HG02970 (cell line): ENCODE results near the gene CCDC15.

Experiments used
- ATAC-seq: cut with Tn5 transposase; IDR thresholded peaks from one replicate; pipeline ENCODE4 v1.9.1; 2021; ENCODE audit warnings: mild to moderate bottlenecking, moderate library complexity, moderate number of reproducible peaks; ENCODE audit not compliant: unreplicated experiment, low FRiP score

The CCDC15 gene

DNA sequence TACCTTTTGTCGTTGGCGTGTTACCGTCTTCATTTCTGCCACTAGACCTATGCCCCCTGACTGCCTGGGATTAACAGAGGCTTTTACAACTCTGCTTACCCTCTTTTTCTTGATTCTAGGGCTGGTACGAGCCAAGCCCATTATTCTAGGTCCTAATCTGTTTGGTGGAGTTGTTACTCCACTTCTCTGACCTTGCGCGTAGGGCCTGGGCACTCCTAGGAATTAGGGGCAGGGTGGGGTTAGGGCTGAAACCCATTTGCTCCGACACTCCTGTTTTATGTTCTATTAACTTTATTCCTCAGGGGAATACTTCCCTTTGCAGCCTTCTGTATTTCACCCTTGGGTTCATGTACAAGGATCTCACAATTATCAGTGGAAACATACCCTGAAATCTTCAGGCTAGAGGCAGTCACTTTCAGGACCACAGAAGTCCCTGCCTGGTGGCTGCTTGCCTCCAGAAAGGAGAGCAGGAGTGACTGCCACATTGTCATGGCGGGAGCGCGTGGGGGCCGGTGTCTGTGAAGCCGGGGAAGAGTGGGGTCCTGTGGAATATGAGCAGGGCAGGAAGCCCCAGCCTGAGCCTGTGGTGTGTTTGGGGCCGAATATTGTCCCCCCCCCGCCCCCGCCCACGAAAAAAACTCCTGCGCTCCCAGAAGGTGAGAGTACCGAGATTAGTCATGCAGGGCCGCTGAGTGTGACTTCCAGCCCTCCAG lies 108.4 kb downstream of the CCDC15 start:
- ATAC-seq, result no peak

DNA sequence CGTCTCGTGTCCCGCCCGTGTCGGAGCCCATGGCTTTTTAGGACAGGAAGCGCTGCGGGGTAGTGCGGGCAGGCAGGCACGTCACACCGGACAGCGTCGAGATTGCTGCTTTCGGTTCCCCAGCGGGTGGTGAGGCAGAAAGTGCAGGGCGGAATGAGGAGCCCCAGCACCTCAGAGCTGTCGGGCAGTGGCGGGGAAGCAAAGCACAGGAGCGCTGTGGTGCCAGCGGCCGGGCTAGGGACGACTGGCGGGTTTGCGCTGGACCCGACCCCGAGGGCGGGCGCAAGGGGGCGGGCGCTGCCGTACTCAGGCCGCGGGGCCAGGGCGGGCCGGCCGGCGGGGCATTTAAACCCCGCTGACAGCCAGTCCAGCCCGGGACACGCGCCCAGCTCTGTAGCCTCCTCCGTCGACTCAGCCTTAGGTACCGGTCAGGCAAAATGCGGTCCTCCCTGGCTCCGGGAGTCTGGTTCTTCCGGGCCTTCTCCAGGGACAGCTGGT lies 109.0 kb downstream of the CCDC15 start, which contains the start of gene SLC37A2:
Gene SLC37A2, plus strand, starts transcription at position 375 of the 498 bp plus-strand sequence. Its CDS starts 63 bp downstream, at position 438.
- peak; percentile 89 for ATAC-seq

DNA sequence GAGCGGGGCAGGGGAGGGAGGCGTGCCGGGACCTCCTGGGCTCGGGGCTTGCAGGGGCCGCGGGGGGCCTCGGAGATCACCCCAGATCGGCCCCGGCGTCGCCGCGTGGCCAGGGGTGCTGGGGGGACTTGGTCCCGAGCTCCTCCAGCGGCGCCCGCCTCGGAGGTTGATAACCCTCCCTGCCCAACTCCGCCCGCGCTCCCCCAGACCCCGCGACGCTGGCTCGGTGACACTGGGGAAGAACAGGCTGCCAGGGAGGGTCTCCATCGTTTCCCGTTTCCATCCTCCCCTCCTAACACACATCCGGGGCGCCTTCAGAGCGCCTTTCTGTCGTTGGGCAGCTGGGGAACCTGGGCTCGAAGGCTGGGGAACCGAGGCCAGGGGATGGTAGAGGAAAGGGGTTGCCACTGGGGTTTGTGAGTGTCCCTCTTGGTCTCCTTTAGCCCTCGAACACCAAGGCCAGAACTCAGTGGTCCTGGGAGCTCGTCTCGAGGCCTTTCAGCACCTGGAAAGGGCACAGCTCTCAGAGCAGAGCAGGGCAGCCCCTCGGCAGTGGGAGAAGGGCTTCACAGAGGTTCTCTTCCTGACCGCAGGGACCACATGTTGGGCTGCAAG lies 109.5 kb downstream of the CCDC15 start:
- no peak for ATAC-seq

DNA sequence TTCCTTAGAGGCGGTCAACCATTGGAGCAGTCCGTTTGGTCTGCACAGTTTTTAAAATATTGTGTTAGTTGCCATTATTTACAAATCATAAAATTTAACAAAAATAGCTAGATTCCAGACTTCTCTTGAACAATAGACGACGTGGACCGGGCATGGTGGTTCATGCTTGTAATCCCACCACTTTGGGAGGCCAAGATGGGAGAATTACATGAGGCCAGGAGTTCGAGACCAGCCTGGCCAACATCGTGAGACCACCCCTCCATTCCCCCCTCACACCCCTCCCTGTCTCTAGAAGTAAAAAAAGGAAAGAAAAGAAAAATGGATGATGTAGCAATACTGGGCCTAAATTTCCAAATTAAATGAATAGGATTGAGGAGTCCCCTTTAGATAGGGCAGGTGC lies 110.1 kb downstream of the CCDC15 start:
- no peak for ATAC-seq

DNA sequence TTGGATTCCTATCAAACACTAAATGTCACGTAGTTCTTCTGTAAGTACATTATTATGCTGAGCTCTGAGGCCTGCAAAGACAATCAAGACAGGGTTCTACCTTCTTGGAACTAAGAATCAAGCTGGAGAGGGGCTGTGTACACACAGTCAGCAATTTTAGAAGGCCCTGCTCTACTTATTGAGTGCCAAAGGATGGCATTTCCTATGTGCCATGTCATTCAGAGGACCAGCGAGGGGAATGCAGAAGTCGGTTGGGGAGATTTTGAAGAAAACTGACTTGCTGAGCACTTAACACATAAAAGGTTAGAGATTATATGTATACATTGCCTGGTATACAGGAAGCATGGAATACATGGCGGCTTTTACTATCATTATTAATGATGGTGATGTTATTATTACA lies 114.4 kb downstream of the CCDC15 start:
- no peak for ATAC-seq

DNA sequence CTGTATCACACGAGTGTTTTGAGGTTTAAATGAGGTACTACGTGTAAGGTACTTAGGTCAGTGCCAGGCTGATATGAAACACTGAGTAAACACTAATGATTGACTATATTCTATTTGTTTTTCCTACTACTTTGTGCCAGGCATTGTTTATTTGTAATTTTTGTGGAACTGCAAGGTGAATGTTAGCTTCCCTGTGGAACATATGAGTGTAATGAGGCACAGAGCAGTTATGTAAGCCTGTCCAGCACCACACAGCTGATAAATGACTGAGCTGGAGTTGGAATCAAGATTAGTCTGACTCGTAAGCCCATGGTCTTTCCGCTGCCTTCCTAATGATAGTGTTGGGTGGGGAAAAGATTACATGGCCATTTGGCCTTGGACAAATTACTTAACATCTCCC lies 115.0 kb downstream of the CCDC15 start:
- ATAC-seq, result no peak

DNA sequence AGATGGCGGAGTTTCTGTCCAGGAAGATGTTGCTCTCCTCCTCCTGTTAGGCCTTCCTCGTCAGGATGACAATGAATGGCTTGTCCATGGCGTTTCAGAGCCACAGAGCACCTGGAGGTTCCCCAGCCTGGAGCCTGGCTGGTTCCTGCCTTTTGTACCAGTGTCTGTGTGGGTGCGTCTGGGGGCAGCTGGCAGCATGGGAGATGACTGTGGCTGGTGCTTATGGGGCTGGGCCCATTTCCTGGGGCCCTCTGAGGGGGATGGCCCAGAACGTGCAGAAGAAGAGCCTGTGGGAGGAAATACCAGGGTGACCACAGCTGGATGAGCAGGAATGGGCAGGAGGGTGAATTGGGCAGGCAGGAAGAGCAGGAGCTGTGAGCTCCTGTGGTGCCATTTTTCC lies 115.8 kb downstream of the CCDC15 start:
- ATAC-seq, result no peak

DNA sequence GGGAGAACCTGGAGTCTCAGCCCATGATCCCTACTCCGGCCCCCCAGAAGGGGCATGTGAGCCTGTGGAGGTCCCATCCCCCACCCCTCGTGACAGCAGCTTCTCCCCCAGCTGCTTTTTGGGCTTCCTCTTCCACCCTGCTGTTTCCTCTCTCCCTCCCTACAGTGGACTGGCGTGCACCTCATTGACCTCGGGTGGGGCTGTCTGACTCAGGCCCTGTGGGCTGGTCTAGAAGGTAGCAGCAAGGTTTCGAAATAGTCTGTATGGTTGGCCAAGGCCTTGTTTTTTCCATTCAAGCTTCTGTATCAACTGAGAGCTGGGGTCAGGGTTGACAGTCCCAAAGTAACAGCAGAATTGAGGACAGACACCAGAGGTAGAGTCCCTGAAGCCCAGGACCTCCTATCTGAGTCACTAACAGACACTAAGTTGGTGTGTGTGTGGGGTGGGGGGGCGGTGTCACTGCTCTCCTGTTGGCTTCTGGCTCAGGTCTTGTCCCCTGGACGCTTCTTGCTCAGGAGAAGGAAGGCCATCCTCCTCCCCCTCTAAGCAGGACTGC lies 116.8 kb downstream of the CCDC15 start:
- peak; percentile 58 for ATAC-seq

DNA sequence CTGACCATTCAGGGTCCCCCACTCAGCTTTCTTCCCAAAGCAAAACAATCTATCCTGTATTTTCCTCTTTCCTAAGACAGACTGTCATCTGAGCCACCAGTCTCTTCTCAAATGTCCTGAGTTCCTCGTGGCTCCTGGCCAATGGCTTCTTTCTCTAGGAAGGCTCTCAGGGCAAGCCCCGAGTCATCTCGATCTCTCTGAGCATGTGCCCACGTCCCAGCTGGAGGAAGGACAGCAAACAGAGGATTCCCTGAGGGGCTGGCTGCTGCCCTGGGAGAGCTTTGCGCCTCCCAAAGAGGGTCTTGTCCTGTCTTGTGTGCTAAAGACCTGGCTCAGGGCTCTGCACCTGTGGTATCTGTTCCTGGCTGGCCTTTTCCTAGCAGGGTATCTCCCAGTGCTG lies 117.4 kb downstream of the CCDC15 start:
- no peak for ATAC-seq

DNA sequence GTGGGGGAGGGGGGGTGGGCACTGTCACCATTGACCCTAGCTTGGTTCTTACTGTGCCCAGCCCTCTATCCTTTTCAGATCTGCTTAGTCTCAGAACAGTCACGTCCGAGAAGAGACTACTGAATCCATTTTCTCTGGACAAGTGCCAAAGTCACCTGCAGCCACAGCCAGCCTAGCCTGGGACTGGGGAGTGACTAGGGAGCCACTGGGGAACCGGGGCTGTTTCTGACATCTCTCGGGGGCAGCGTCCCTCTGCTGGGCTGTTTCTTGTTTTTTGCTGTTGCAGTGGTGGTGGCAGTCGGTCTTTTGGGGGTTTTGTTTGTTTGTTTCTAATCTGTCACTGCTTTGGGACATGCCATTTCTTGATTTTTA lies 117.8 kb downstream of the CCDC15 start:
- no peak for ATAC-seq

DNA sequence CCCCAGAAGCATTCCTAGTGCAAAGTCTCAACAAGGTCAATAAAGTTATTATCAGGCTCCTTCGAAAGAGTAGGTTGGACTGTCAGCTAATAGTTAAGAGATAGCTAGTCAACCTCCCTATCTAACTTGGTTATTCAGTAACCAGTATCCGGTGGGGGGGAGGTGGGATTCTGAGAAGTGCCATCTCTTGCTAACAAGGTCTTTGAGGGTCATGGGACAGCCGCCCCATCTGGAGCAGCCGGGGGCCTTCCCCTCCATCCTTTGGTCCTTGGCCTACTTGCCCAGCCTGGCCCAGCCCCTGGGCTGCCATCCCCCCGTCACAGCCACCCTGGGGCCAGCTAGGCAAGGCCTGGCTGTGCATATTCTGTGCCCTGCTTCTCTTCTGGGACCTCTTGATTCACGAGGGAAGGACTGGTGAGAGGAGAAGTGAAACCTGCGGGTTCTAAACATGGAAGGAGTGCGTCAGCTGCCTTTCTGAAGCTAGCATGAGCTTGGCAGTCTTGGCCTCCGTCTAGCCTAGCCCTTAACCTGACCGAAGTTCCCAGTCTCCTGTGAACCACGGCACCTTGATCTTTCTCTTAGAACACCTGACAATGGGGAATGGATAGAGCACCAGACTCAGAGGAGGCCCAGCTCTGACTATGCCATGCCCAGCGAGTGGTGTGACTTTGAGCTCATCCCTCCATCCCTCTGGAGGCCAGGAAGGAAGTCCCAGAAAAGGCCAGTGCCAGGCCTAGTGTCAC lies 118.4 kb downstream of the CCDC15 start:
- peak; percentile 68 for ATAC-seq

DNA sequence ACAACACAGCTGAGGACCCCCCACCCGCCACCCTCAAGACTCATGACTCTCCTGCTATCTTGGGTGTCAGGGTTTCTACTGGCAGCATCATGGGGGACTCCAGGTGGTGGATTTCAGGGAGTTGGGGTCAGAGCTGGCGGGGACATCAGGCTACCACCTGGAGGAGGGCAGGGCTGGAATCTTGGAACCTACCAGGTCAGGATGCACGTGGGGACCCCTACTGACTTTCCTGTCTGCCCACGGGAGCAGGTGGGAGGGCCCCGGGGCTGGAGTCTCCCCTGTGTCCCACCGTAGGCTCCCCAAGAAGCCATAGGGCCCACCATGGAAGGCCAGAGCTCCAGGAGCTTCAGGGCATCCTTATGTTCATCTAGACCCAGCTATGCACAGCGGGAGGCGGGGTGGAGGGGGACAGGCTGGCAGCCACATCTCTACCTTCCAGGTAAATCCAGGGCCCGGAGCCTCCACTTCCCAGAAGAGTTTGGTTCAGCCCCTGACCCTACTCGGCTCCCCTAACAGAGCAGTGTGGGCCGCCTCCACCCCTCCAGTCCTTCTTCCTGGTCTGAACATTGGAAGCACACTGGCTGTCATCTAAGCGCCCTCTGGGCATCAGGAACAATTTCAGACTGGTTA lies 119.1 kb downstream of the CCDC15 start:
- no peak for ATAC-seq

DNA sequence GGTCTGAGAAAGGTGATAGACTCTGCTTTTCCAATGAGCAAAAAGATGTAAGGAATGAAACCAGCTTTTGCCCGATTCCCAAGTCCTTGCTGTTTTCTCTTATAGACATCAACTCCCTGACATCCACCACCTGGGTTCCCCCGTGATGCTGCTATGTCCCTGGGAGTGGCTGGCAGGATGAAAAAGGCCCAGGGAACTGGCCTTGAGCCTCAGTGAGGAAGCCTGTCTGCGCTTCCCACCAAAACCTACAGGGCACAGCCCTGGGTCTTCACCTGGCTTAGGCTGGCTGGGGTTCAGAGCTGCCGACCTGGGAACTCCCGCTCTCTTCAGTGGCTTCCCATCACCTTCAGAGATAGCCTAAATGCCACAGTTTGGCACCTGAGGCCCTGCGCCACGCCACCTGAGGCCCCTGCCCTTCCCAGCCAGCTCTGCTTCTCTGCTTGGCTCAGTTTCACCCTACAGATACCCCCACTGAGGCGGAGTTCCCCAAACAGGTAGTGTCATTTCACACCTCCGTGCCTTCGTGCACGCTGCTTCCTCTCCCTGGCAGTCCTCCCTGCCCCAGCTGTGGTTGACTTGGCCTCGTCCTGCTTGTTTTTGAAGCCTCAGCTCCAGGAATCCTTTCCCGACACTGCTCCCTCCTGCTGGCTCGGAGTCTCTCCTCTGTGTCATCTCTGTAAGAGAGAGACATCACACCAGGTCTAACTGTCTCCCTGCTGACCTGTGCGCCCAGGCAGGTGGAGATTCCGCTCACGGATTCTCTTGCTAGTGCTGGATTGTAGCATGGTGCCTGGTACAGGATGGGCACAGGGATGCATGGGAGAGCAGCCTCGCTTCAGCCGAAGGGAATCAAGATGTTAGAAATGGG lies 119.8 kb downstream of the CCDC15 start:
- no peak for ATAC-seq

DNA sequence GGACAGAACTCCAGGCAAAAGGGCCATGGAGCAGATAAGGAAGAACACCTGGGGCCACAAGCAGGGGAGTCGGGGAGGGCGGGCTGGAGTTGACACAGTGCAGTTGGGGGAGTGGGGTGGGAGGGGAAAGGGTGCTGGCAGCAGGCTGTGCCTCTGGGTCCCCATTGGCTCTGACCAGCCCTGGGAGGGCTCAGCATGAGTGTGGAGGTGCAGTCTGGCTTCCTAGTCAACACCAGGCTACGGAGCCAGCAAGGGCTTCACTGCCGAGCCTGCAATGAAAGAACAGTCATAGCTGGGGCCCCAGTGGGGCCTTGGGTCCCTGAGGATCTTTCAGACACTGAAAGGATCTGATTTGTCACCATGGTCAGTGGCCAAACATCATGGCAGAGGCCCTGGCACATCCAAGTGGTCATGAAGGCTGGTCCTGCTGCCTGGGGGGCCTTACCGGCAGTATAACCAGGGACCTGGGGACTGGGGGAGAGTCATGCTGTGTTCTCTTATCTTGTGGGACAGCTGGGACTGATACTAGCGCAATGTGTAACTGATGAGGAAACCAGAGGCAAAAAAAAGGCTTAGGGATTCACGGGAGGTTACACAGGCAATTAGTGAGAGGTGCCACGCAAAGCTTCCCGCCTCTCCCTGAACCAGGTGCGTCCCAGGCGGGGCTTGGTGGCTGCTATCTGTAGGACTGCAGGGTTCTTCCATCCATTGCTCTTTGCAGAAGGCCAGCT lies 120.7 kb downstream of the CCDC15 start:
- ATAC-seq, result no peak

DNA sequence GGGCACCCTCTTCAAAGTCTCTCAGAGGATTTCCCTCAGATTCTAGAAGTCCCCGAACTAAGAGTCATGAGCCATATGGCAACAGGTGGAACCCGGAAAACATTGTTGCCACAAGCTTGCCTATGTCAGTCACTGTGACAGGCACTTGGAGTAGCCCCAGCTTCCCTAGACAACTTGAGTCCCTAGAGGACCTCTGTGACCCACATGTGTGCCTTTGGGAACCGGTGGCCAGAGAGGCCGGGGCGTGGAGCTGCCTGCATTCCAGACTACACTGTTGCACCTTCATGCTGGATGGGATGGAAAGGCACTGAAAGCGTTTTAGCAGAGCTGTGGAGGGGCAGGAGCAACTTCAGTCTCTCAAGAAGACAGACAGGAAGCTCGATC lies 121.2 kb downstream of the CCDC15 start:
- ATAC-seq, result no peak

DNA sequence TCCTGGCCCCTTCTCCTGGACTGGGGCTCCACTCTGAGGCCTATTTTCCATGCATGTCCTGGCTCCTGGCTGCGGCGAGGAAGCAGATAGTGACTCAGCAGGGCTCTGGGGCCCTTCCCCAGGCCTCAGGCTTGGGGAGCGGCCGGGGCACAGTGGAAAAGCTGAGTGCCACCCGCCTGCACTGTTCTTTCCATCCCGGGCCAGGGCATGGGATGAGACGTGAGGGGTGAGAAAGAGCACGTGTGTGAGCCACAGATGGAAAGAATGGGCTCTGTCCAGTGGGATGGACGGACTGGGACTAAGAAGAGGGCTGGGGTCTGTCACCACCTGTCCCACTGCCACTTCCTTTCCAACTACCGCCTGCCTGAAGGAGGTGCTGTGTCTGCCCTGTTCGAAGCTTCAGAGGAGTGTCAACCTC lies 121.9 kb downstream of the CCDC15 start:
- ATAC-seq, result no peak

DNA sequence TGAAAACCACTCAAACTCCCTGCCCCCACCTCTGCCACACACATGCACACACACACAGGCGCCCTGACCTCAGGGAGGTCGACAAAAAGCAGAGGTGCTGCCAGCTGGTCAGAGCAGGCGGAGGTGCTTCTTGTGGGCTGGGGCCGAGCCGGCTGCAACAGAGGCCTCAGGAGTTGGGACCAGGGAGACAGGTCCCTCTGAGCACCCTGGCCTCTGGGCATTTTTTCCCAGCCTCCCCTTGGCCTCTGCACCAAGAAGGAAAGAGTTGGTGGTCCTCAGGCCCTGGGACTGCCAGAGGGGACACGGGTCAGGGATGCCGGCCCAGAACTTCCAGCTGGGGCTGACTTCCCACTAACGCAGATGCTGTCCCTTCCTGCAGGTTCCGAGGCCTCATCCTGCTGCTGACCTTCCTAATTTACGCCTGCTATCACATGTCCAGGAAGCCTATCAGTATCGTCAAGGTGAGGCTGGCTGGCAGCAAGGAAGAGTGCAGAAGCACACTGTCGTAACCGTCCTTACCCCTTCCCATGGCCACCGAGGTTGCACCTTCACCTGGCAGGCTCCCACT lies 122.5 kb downstream of the CCDC15 start:
- no peak for ATAC-seq

DNA sequence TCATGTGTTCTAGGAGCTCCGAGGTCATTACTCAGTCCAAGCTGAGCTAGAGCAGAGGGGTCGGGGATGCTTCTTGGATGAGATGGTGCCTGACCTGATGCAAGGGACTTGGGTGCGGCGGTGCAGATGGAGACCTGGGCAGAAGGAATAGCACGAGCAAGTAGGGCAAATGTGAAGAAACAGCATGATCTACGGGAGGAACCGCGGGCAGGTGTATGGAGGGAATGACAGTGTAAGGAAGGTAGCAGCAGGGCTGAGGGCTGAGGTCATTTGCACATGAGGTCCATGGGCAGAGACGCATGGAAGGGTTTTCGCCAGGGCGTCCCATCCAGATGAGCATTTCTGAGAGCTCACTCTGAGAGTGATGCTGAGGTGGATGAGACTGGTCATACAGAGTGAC lies 124.0 kb downstream of the CCDC15 start:
- no peak for ATAC-seq
